Ishikawa (cell line): ENCODE measurements around the gene BCL2L15.

ENCODE experiments used
- CEBPB ChIP-seq: IDR thresholded peaks from 2 replicates; pipeline ENCODE4 v1.6.1; 2012
- EGR1 ChIP-seq: IDR thresholded peaks from 2 replicates; pipeline ENCODE4 v1.6.1; 2012
- EP300 ChIP-seq: IDR thresholded peaks from 2 replicates; pipeline ENCODE4 v1.6.1; 2012; ENCODE audit warnings: borderline replicate concordance
- RAD21 ChIP-seq: IDR thresholded peaks from 2 replicates; pipeline ENCODE4 v1.6.1; 2012; ENCODE audit warnings: low read depth
- TEAD4 ChIP-seq: IDR thresholded peaks from 2 replicates; pipeline ENCODE4 v1.6.1; 2012
- YY1 ChIP-seq: IDR thresholded peaks from 2 replicates; pipeline ENCODE4 v1.6.1; 2012; ENCODE audit warnings: low read depth
- ZBTB7A ChIP-seq: IDR thresholded peaks from 2 replicates; pipeline ENCODE4 v1.6.1; 2012; ENCODE audit warnings: low read depth
- TF ChIP-seq, protein P1 (sequence below): IDR thresholded peaks from 2 replicates; pipeline ENCODE4 v1.6.1; 2012; ENCODE audit warnings: low read depth, mild to moderate bottlenecking

DNA sequence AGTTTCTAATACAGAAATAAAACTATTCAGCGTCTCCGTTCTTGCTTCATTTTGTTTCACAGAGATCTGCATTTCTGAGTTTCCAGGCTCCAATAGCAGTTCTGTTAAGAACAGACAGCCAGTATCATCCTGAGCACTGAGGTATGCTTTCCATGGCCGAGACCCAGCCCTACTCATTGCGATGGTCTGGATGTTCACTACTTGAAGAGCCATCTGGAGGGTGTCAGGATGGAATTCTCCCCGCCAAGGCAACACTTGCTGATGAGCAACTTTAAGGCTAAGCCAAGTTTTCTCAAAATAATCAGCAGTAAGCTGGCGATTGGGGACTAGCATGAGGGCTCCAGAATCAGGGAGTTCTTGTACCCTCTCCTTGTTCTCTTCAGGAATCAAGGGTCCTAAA is 7.7 kb upstream of the BCL2L15 start:
- TF ChIP-seq RAD21 (no peak), EP300 (no peak), CEBPB (no peak), ZBTB7A (no peak), YY1 (no peak), TEAD4 (no peak), EGR1 (no peak)
- TF ChIP-seq, protein P1, sequence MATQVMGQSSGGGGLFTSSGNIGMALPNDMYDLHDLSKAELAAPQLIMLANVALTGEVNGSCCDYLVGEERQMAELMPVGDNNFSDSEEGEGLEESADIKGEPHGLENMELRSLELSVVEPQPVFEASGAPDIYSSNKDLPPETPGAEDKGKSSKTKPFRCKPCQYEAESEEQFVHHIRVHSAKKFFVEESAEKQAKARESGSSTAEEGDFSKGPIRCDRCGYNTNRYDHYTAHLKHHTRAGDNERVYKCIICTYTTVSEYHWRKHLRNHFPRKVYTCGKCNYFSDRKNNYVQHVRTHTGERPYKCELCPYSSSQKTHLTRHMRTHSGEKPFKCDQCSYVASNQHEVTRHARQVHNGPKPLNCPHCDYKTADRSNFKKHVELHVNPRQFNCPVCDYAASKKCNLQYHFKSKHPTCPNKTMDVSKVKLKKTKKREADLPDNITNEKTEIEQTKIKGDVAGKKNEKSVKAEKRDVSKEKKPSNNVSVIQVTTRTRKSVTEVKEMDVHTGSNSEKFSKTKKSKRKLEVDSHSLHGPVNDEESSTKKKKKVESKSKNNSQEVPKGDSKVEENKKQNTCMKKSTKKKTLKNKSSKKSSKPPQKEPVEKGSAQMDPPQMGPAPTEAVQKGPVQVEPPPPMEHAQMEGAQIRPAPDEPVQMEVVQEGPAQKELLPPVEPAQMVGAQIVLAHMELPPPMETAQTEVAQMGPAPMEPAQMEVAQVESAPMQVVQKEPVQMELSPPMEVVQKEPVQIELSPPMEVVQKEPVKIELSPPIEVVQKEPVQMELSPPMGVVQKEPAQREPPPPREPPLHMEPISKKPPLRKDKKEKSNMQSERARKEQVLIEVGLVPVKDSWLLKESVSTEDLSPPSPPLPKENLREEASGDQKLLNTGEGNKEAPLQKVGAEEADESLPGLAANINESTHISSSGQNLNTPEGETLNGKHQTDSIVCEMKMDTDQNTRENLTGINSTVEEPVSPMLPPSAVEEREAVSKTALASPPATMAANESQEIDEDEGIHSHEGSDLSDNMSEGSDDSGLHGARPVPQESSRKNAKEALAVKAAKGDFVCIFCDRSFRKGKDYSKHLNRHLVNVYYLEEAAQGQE = no peak
